Testis (tissue), 3 donors: Measurements from ENCODE around the gene TM4SF4. TPM values are rescaled to one million over a fixed set of nuclear protein-coding genes. Genes with fewer than 3 reads are reported as not detected.

Source experiments
- DNase-seq: peaks from one replicate; pipeline ENCODE4 v3.0.0-alpha.2; 2019
- H3K27ac ChIP-seq, 2 donors: fragments of 200-600 bp; sonication (generic); one replicate each; pipeline ENCODE4 v1.5.1; 2019
- H3K27me3 ChIP-seq: fragments of 200-600 bp; sonication (generic); one replicate; pipeline ENCODE4 v1.5.1; 2019
- H3K36me3 ChIP-seq: fragments of 200-600 bp; sonication (generic); one replicate; pipeline ENCODE4 v1.5.1; 2017; ENCODE audit warnings: low read depth; ENCODE audit errors: missing control alignments
- H3K4me1 ChIP-seq: fragments of 200-600 bp; sonication (generic); one replicate; pipeline ENCODE4 v1.5.1; 2019
- H3K4me3 ChIP-seq, 2 donors: fragments of 200-600 bp; sonication (generic); one replicate each; pipeline ENCODE4 v1.5.1; 2017 to 2019
- H3K9me3 ChIP-seq: fragments of 200-600 bp; sonication (generic); one replicate; pipeline ENCODE4 v1.5.1; 2017
- CTCF ChIP-seq, 3 experiments: fragments of 450-650 bp in 2 of 3; fragments of 200-600 bp in 1 of 3; sonication (generic) in 1 of 3; IDR thresholded peaks; one replicate each; pipeline ENCODE4 v1.5.1; 2016 to 2019; ENCODE audit warnings: antibody characterized with exemption in 3 of 3, mild to moderate bottlenecking in 2 of 3, moderate library complexity in 1 of 3
- POLR2A ChIP-seq: fragments of 450-650 bp; IDR thresholded peaks from one replicate; pipeline ENCODE4 v1.6.1; 2017; ENCODE audit warnings: antibody characterized with exemption, mild to moderate bottlenecking, moderate library complexity
- WGBS, 2 donors: methylation state at CpG; one replicate each; pipeline ENCODE4 v1.1.5; 2018; 5-methylcytosine and 5-hydroxymethylcytosine counted together
- intact Hi-C: fragments of 100-400 bp; cut with DNase I; formaldehyde crosslinking; loops from one replicate; pipeline ENCODE4 v1.15.1; 2023; ENCODE audit warnings: low total_unique reads
- polyA plus RNA-seq: library from polyadenylated mRNA; stranded (reverse); fragments of 350-450 nt; fragmentation: Illumina TruSeq; extraction: RNeasy Lipid Tissue Mini Kit (QIAGEN cat#74804); gene quantifications from one replicate; pipeline ENCODE4 v1.2.3, GENCODE V29; 2014; ENCODE audit warnings: low read depth, low replicate concordance; ENCODE audit not compliant: insufficient read depth
- total RNA-seq, 2 donors: library from RNA; depleted of rRNA; stranded (reverse); fragments of >200 nt; gene quantifications; one replicate each; pipeline ENCODE4 v1.2.3, GENCODE V29; 2016

TM4SF4 gene
- total and polyA plus RNA-seq, 3 donors from 2014 or later, result 0.12 to 1.4 (median 0.39) TPM

- Histone ChIP-seq H3K27me3 (no peaks in the 10 kb centered on the region), H3K27ac (no peak overlapping the region), H3K4me1 (peaks cover 4% of the 10 kb centered on the region), H3K36me3 (no peaks in the 10 kb centered on the region), H3K9me3 (no peaks in the 10 kb centered on the region), H3K4me3 (no peak overlapping the region)
- TF ChIP-seq POLR2A (no peak), CTCF (IDR thresholded peaks at IDR 0.05) (no peak)
- intact Hi-C loops, result no loop called here
- DNase-seq, result no peak
- WGBS, 2 donors, result 32 to 40% methylated on average over 2 of the region's 2 CpGs
Measured at GRCh38 chr3:149506965-149507364, 32.5 kb downstream of the TM4SF4 start.

GRCh38 chr3:149507491-149508324, 33.2 kb downstream of the TM4SF4 start:
- peaks cover 8% of the 10 kb centered on the region for H3K4me1 ChIP-seq
- no peak overlapping the region for H3K4me3 ChIP-seq
- no peaks in the 10 kb centered on the region for H3K27me3 ChIP-seq
- H3K27ac ChIP-seq, result no peak overlapping the region
- WGBS, 2 donors, result 44 to 52% methylated on average over 14 of the region's 14 CpGs
- no peak for DNase-seq
- H3K9me3 ChIP-seq, result no peaks in the 10 kb centered on the region
- TF ChIP-seq CTCF (IDR thresholded peaks at IDR 0.05) (no peak), POLR2A (no peak)
- H3K36me3 ChIP-seq, result no peaks in the 10 kb centered on the region
- intact Hi-C loops, result no loop called here

- intact Hi-C loops, result no loop called here
- WGBS, 2 donors, result 94 to 95% methylated on average over 3 of the region's 3 CpGs
- no peaks in the 10 kb centered on the region for H3K9me3 ChIP-seq
- no peak for TF ChIP-seq CTCF (IDR thresholded peaks at IDR 0.05)
- no peaks in the 10 kb centered on the region for H3K27me3 ChIP-seq
- no peak overlapping the region for H3K27ac ChIP-seq
- H3K4me1 ChIP-seq, result peaks cover 8% of the 10 kb centered on the region
- H3K36me3 ChIP-seq, result no peaks in the 10 kb centered on the region
- DNase-seq, result no peak
- H3K4me3 ChIP-seq, result no peak overlapping the region
Measured at GRCh38 chr3:149509526-149509925, 35.0 kb downstream of the TM4SF4 start.

GRCh38 chr3:149510480-149510879, 36.0 kb downstream of the TM4SF4 start:
- DNase-seq, result no peak
- Histone ChIP-seq H3K27me3 (no peaks in the 10 kb centered on the region), H3K4me1 (peaks cover 8% of the 10 kb centered on the region), H3K27ac (no peak overlapping the region), H3K4me3 (no peak overlapping the region), H3K9me3 (no peaks in the 10 kb centered on the region), H3K36me3 (no peaks in the 10 kb centered on the region)
- intact Hi-C loops, result loop anchor here (10.0 kb wide), 1 partner anchor 204 kb away; no protein-coding TSS in a partner anchor
- TF ChIP-seq POLR2A (no peak), CTCF (IDR thresholded peaks at IDR 0.05) (no peak)
- 83 to 94% methylated on average over 3 of the region's 3 CpGs for WGBS, 2 donors
